Activated CD4-positive, alpha-beta T cell treated with anti-CD3 and anti-CD28 coated beads, Interleukin-2, amount 50 U/mL, for 24 hours (primary cell): ENCODE measurements around the gene LMTK2.
"Not testable (repeated sequence)": the region's sequence is repeated elsewhere in the genome, so short reads cannot be mapped to it uniquely, and the experiment has no call there.

Experiments
- DNase-seq, 2 donors: peaks; one replicate each; pipeline ENCODE4 v3.0.0-alpha.2; 2020; ENCODE audit warnings: low read depth in 1 of 2, low spot score in 1 of 2

The LMTK2 gene

DNA sequence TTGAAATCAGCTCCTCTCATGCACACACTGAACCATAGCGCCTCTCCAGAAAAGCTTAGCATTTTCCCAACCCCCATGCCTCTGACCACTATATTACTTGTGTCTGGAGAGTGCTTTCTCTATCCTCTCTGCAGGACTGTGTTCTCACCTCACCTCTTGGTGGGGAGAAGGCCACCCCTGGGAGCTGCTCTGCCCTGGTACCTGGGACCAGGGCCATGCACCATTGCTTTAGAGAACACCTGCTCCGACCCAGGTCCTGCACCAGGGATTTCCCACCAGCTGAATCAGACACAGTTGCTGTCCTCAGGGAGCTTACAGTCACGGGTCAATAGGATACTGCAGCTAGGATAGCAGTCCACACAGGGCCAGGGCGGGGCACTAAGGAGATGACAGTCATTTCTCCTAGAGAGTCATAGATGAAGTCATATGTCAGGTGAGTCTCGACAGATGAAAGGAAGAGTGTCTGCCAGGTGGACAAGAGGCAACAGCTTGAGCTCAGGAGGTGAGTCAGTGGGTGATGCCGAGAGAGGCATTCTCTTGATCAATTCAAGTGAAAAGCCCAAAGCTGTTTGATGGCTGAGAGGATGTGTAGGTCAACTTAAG, 619 bp upstream of the LMTK2 start:
- no peak for DNase-seq

DNA sequence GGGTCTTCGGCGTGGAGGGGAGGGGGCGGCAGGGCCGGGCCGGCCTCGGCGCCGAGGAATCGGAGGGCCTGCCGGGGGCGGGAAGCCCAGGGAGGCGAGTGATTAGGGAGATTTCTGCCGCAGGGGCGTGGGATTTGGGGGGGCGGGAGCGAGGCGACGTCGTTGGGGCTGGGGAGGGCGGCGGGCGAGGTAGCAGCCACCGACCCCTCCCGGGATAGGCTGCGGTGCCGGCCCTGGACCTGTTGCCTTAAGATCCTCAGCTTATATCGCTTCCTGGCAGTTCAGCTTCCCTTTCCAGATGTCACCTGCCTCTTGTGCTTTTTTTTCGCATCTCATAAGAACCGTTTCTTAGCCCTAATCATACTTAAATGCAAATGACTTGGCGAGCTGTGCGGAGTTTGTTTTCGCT, 655 bp downstream of the LMTK2 start:
- no peak for DNase-seq

DNA sequence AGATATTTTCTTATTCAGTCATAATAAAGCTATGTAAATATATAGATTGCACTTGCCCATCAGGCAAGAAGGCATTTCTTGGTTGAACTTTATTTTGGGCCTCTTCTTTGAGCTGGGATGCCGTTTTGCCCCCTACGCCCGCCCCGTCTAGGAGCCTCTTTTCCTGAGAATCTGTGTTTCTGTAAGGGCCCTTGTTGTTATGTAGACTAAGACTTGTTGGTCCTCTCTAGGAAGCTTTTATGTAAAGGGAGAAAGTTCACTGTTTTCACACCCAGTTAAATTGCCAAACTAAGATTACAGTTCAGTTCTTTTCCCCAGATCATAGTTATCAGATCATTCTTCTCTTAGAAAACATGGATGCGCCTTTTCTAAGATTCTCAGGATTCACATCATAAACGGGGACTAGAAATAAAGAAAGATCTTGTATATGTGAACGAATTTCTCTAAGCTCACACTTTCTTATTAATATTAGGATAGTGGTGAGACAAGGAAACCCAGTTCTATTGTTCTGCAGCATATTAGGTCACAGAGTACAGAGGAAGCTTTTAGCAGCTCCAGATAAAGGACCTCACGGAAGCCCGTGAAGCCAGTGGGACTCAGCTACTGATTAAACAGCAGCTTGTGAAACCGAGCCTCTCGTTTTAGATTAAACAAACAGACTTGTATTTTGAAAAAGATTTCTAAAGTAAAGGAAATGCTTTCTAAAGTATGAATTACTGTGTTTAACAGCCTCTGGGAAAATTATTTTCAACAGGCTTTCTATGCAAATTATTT, 3.8 kb downstream of the LMTK2 start:
- no peak for DNase-seq

DNA sequence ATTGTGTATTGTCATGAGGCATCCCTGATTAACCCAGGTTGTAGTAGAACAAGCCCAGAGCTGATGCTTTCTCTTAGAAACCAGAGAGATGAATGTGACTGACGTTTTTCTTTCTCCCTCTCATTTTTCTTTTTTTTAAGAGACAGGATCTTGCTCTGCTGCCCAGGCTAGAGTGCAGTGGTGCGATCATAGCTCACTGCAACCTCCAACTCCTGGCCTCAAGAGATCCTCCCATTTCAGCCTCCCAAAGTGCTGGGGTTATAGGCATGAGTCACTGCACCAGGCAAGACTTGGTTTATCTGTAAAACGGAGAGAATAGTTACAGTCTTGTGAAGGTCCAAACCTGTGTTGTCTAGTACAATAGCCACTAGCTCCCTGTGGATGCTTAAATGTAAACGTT, 5.4 kb downstream of the LMTK2 start:
- DNase-seq, result no peak

DNA sequence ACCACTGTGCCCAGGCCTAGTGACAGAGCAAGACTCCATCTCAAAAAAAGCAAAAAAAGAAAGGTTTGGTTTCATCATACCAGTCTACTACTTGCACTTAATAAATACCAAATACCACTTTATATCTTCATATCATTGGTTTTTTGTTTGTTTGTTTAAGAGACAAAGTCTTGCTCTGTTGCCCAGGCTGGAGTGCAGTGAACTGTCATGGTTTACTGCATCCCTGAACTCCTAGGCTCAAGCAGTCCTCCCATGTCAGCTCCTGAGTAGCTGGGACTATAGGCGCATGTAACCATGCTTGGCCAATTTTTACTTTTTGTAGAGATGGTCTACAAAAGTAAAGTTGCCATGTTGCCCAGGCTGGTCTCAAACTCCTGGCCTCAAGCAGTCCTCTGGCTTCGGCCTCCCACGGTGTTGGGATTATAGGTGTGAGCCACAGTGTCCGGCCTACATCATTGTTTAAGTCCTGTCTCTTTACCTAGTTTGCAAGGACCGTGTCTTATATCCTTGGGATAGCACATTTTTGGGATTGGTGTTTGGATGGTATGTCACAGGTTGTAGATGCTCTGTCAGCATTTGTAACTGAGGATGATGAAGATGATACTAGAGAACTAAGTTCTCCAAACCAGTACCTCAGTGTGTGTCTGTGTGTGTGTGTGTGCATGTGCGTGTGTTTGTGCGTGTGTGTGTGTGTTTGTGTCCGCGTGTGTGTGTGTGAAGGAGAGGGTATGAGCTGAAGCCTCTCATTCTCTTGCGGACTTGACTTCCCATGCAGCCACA, 9.3 kb downstream of the LMTK2 start:
- no peak for DNase-seq

DNA sequence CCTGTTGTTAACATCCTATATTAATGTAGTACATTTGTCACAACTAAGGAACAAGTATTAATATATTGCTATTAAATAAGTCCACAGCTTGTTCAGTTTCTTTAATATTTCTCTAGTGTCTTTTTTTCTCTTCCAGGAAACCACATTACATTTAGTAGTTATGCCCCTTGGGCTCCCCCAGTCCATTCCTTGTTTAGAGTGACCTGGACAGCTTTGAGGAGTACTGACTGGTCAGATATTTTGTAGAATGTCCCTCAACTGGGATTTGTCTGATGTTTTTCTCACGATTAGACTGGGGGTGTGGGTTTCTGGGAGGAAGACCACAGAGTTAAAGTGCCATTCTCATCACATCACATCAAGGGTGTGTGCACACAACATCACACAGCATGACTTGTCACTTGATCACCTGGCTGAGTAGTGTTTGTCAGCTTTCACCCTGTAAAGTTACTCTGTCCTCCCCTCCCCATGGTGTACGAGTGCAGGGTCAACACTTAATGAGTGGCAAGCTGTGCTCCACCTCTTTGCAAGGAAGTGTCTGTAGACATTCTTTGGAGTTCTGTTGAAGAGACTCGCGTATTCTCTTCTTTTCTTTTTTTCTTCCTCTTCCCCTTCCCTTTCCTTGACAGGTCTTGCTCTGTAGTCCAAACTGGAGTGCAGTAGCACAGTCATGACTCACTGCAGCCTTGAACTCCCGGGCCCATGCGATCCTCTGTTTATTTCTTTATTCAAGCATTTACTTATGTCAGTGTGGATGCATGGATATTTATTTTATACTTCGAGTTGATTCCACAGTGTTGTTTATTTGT, 10.2 kb downstream of the LMTK2 start:
- no peak for DNase-seq

DNA sequence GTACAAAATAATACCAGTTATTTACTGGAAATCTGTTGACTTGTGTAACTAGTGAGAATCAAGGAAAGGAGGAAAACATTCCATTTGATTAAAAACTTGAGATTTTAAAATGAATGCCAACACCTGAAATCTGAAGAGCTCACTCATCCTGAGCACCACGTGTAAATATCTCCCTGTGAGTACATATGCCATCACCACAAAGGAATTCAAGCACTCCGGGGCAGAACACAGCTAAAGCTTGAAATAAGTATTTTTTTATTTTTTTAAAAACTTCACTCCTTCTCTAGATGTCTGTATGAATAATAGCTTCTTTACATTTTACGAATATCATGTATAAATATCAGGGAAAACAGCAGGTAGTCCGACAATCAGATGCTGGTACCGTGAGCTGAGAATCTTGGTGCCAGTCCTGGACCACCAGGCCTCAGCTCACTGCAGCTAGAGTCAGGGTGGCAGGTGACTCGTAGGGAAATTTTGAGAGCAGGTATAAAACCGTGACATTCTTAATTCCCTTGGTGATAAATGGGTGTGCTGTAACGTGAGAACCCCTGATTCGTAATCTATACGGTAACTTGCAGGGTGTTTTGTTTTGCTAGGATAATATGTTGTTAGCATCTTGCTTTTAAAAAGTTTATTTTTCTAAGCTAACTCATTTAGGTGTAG, 12.7 kb downstream of the LMTK2 start:
- DNase-seq, result no peak

DNA sequence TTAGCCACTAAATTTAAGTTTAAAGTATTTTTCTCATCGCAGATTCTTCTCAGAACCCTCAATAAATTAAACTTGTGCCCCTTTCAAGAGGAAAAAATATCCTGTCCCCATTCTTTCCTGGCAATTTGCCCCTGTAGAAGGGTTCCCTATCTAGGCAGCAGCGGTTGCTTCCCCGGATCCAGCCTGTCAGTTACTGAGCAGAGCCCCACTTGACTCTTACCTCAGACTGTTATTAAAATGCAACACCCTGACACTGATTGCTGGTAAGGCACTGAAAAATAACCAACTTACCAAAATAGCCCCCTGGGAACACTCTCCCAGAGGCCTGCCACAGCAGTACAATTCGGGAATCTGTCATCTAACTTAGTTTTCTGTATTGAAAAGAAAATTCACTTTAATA, 13.9 kb downstream of the LMTK2 start:
- DNase-seq, result no peak

DNA sequence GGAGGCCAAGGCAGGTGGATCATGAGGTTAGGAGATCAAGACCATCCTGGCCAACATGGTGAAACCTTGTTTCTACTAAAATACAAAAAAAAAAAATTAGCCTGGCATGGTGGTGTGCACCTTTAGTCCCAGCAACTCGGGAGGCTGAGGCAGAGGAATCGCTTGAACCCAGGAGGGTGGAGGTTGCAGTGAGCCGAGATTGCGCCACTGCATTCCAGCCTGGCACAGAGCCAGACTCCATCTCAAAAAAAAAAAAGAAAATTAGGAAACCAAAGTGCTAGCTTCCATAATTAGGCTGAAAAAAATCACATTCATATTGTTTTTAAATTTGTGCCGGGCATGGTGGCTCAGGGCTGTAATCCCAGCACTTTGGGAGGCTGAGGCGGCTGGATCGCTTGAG, 14.7 kb downstream of the LMTK2 start:
- not testable (repeated sequence) for DNase-seq

DNA sequence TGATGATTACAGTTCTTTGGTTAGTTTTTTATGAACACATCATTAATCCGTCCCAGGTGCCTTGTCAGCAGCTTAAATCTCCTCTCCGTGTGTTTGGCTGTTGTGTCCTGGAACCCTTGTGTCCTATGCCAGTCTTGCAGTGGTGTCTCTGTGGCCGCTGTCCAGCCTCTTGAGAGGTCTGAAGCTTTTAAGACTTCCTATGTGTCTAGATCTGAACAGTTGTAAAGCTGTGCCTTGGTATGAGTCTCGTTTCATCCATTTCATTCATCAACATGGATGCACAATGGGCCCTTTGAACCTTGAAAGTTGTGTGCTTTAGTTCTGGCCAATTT, 16.7 kb downstream of the LMTK2 start:
- DNase-seq, result no peak

DNA sequence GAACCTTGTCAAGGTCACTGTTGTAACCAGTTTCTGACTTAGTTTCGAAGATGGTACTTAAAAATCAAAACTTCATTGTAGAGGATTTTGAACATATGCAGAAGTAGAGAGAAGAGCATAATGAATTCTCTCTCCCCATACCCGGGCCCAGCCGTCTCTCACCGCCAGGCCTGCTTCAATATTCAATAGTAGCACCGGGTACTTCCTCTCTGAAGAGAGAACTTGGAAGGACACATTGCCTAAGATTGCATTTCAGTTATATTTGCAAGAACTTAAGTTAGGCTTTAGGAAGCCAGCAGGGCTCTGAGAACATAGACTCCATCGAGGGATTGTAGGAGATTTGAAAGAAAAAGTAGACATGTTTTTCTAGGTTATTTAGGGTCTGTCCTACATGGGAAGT, 19.1 kb downstream of the LMTK2 start:
- no peak for DNase-seq

DNA sequence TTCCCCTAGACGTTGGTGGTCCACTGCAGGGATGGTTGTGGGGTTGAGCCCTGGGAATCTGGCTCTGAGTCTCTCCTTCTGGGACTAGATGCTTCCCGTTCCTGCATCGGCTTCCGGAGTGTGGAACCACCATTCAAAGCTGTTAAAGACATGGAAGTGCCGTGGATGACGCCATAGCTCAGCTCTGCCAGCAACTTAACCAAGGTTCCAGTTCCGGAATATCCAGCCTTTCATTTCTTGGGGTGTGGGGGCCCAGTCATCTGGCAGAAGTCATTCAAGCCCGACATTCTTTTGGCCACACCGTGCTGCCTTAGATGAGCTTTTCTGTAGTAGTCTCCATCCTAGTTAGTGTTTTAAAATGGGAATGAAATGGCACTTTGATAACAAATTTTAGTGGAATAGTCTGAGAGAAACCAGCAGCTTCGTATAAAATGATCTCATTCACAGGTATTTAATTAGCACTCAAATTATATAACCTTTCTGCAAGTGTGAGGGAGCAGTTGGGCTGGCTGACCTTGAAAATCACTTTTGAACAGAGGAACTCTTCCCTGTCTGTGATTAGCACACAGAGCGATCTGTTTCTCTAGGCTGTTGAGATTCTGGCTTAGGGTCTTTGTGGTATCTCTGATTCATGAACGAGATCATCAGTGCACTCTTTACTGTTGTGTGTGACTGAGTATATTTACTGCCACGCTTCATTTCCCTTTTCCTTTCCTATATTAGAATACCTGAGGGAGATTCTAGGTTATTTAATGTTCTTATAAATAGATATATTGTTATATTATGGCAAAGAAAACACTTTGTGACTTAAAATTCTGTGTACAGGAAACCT, 19.9 kb downstream of the LMTK2 start:
- DNase-seq, result no peak

DNA sequence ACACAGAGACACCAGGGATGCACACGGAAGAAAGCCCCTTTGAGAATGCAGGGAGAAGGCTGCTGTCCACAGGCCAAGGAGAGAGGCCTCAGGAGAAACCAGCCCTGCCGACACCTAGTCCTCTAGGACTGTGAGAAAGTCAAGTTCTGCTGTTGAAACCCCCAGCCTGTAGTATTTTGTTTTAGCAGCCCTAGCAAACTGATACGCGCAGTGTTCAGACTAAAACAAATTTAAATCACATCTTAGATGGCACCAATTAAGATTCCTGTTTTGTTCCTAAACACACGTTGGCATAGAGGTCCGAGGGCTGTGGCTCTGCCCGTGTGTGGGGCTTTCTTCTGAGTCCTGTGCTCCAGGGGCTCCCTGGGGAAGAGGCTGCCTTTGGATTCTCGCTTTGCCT, 21.7 kb downstream of the LMTK2 start:
- DNase-seq, result no peak

DNA sequence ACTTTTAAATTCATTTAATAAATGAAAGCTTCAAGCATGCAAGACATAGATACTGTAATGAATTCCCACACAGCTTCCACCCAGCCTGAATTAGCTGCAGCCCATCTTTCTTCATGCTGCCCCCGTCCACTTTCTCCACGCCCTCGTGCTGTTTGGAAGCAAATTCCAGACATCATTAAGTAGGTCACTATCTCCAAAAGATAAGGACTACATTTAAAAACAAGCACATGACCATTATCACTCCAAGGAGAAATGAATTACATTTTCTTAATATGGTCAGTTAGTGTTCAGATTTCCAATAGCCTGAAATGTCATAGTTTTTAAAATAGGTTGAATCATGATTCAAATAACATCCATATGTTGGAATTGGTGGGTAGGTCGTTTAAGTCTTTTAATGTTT, 24.3 kb downstream of the LMTK2 start:
- no peak for DNase-seq

DNA sequence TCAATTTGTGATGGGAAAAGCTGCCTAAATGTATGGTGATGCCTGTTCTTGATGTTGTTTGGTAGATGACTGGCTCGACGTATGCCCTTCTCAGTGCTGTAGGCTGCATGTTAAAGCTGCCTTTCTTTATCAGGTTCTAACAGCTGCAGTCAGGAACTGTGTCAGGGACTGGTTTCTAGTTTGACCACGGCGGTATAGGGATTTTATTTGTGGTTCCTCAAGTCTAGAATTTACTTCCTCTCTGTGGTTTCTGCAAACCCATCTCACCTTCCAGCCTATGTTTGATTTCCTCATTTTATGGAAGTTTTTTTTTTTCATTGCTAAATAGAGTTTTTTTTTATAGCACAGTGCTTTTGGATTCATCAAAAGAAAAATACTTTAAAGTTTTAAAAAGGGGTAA, 26.5 kb downstream of the LMTK2 start:
- no peak for DNase-seq

DNA sequence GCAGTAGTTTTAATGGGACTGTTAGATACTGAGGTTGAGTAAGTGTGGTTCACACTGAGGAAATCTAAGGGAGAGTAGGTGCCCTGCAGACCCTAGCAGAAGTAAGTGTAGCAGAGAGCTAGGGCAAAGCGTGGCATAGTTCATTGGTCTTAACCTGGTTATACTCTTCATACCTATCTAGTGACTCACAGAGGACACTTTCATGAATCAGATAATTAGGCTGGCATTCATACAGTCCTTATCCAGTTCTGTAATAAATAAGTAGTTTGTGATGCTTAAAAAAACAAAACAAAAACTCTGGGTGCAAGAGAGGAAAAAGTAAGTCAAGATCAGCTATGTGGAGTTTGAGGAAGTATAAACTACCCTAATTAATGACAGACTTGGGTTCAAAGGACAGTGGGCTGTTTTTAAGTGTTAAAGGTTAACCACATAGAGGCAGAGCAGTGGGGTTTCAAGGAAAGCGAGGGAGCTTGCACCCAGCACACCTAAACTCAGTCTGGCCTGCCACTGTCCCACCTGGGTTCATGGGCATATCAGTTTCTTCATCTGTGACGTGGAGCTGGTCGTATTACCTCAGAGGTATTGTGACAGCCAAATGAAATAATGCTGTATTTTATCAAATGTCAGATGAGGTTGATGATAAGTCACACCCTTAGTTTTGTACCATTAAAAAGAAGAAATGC, 27.1 kb downstream of the LMTK2 start:
- DNase-seq, result no peak

DNA sequence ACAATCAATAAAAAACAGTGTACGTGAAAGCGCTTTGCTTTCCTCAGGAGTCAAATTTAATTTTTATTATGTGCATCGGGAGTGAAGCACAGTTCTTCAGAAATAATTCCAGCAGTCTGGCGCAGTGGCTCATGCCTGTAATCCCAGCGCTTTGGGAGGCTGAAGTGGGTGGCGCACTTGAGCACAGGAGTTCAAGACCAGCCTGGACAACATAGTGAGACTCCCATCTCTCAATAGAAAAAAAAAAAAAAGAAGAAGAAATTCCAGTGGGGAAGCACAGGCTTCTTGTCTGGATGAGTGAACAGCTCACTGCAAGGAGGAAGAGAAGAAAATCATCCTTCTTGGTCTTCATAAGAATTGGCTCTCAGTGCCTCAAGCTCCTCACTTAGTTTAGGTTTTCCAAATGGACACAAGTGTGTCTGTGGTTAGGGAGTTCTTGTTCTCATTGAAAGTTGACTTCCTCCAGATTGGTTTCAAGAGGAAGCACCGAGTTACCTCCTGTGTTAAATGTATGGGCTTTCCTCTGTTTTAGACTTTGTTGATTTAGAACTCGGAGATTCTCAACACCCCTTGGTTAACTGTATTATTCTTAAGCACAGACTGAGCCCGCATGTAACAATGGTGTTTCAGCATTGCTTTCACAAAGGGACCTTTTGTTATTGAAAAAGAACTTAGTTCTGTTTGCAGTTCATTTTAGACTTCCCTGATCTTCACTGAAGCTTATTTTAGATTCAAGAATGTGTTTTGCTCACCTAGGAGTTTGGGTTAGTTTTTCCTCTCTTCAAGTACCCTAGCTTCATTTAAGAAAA, 28.0 kb downstream of the LMTK2 start:
- no peak for DNase-seq

DNA sequence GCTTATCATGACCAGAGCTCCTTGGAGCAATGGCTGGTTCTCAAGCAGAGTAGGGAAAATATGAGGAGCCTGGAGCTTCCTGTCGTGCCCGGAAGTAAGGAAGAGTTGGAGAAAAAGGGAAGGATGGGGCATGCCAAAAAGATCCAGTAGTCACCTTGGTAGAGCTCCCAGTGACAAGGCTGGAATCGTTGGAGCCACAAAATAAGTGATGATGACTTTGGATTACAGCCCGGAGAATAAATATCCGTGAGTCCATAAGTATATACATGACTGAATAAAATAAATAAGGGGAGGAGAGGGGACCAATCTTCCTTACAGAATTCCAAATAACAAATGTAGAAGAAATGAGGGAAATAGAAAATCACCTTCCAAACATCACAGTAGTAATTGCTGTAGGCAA, 29.3 kb downstream of the LMTK2 start:
- no peak for DNase-seq

DNA sequence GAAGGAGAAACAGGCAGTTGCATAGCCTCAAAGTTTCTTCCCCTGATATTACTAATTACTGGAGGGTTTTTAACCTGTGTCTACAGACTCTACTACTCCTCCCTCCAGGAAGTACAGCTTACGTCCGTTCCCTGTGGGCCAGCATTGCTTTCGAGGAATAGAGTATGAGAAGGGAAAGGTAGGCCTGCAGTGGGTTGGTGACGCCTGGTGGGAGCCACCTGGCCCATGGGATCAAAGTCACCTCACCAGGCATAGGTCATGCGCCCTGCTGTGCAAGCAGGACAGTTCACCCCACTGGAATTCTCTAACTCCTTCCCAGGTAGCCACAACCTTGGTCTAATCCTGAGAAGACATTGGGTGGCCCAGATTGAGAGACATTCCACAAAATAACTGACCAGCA, 29.8 kb downstream of the LMTK2 start:
- DNase-seq, result no peak
